H9 (cell line): ENCODE data around the gene PSMB1. TPM values are rescaled to one million over a fixed set of nuclear protein-coding genes. Genes with fewer than 3 reads are reported as not detected.

Experiments
- DNase-seq: peaks from one replicate; pipeline ENCODE4 v3.0.0-alpha.2; 2017
- H2AFZ ChIP-seq: one replicate; pipeline ENCODE4 v1.6.1; 2013; ENCODE audit warnings: mild to moderate bottlenecking, low read length, control low read depth, moderate library complexity
- H2AK5ac ChIP-seq: 2 replicates; pipeline ENCODE4 v1.6.1; 2013; ENCODE audit warnings: low read length, control low read depth, mixed read lengths; ENCODE audit not compliant: insufficient read length
- H2BK120ac ChIP-seq: one replicate; pipeline ENCODE4 v1.6.1; 2013; ENCODE audit warnings: low read depth, mild to moderate bottlenecking, low read length, control low read depth, inconsistent platforms; ENCODE audit not compliant: poor library complexity, severe bottlenecking
- H2BK12ac ChIP-seq: 2 replicates; pipeline ENCODE4 v1.6.1; 2013; ENCODE audit warnings: low read length, control low read depth, mixed read lengths, low read depth; ENCODE audit not compliant: insufficient read length
- H2BK15ac ChIP-seq: 2 replicates; pipeline ENCODE4 v1.6.1; 2013; ENCODE audit warnings: low read depth, low read length, control low read depth
- H2BK20ac ChIP-seq: one replicate; pipeline ENCODE4 v1.6.1; 2013; ENCODE audit warnings: low read depth, mild to moderate bottlenecking, low read length, control low read depth, inconsistent platforms; ENCODE audit not compliant: poor library complexity, severe bottlenecking
- H2BK5ac ChIP-seq: 2 replicates; pipeline ENCODE4 v1.6.1; 2013; ENCODE audit warnings: low read length, control low read depth, mixed read lengths; ENCODE audit not compliant: insufficient read length
- H3K14ac ChIP-seq: 2 replicates; pipeline ENCODE4 v1.6.1; 2013; ENCODE audit warnings: low read length, control low read depth; ENCODE audit not compliant: insufficient read depth
- H3K18ac ChIP-seq: 2 replicates; pipeline ENCODE4 v1.6.1; 2013; ENCODE audit warnings: low read depth, mild to moderate bottlenecking, mixed read lengths, low read length, control low read depth; ENCODE audit not compliant: insufficient read length
- H3K23ac ChIP-seq: 2 replicates; pipeline ENCODE4 v1.6.1; 2013; ENCODE audit warnings: low read length, control low read depth, mixed read lengths, low read depth; ENCODE audit not compliant: insufficient read length
- H3K23me2 ChIP-seq: 2 replicates; pipeline ENCODE4 v1.6.1; 2013; ENCODE audit warnings: low read depth, mild to moderate bottlenecking, mixed read lengths, low read length, control low read depth; ENCODE audit not compliant: insufficient read length, poor library complexity, severe bottlenecking
- H3K27ac ChIP-seq: 2 replicates; pipeline ENCODE4 v1.5.1; 2013; ENCODE audit warnings: low read length, control low read depth, mixed read lengths, low read depth; ENCODE audit not compliant: insufficient read length
- H3K27me3 ChIP-seq: 2 replicates; pipeline ENCODE4 v1.6.1; 2013; ENCODE audit warnings: low read length, control low read depth, inconsistent platforms; ENCODE audit not compliant: insufficient read depth
- H3K4ac ChIP-seq: 2 replicates; pipeline ENCODE4 v1.6.1; 2013; ENCODE audit warnings: low read depth, mild to moderate bottlenecking, control low read depth, inconsistent platforms, low read length, moderate library complexity
- H3K4me1 ChIP-seq: 2 replicates; pipeline ENCODE4 v1.6.1; 2013; ENCODE audit warnings: low read length, control low read depth, inconsistent platforms; ENCODE audit not compliant: insufficient read depth
- H3K4me2 ChIP-seq: 2 replicates; pipeline ENCODE4 v1.6.1; 2013; ENCODE audit warnings: low read length, control low read depth, mixed read lengths; ENCODE audit not compliant: insufficient read length, insufficient read depth
- H3K56ac ChIP-seq: 2 replicates; pipeline ENCODE4 v1.6.1; 2013; ENCODE audit warnings: low read depth, mild to moderate bottlenecking, mixed read lengths, low read length, control low read depth; ENCODE audit not compliant: insufficient read length
- H3K79me1 ChIP-seq: 2 replicates; pipeline ENCODE4 v1.6.1; 2013; ENCODE audit warnings: low read depth, mild to moderate bottlenecking, moderate library complexity, low read length, control low read depth, inconsistent platforms; ENCODE audit not compliant: insufficient read depth, poor library complexity, severe bottlenecking
- H3K79me2 ChIP-seq: 2 replicates; pipeline ENCODE4 v1.6.1; 2013; ENCODE audit warnings: low read length, control low read depth, inconsistent platforms; ENCODE audit not compliant: insufficient read depth
- H3K9ac ChIP-seq: 2 replicates; pipeline ENCODE4 v1.6.1; 2013; ENCODE audit warnings: low read length, control low read depth, mixed read lengths; ENCODE audit not compliant: insufficient read length; ENCODE audit errors: extremely low read depth
- H3K9me3 ChIP-seq: one replicate; pipeline ENCODE4 v1.6.1; 2013; ENCODE audit warnings: low read depth, low read length, inconsistent platforms; ENCODE audit not compliant: control insufficient read depth
- H3T11ph ChIP-seq: one replicate; pipeline ENCODE4 v1.6.1; 2013; ENCODE audit warnings: mild to moderate bottlenecking, low read length, control low read depth, inconsistent platforms
- H4K20me1 ChIP-seq: one replicate; pipeline ENCODE4 v1.6.1; 2013; ENCODE audit not compliant: control insufficient read depth, insufficient read length, insufficient read depth
- H4K5ac ChIP-seq: 2 replicates; pipeline ENCODE4 v1.6.1; 2013; ENCODE audit warnings: low read depth, mild to moderate bottlenecking, mixed read lengths, low read length, control low read depth; ENCODE audit not compliant: insufficient read length
- H4K8ac ChIP-seq: replicated peaks from 2 replicates; pipeline ENCODE4 v1.6.1; 2013; ENCODE audit warnings: low read length, control low read depth, mixed read lengths, low read depth; ENCODE audit not compliant: insufficient read length
- H4K91ac ChIP-seq: 2 replicates; pipeline ENCODE4 v1.6.1; 2013; ENCODE audit warnings: low read depth, mild to moderate bottlenecking, moderate library complexity, mixed read lengths, low read length, control low read depth; ENCODE audit not compliant: insufficient read length
- H3K27ac Mint-ChIP-seq, 3 experiments: 2 replicates in 2 of 3; 3 replicates in 1 of 3; pipeline ENCODE4 v1.8.0; 2020 to 2021; ENCODE audit warnings: mixed read lengths in 3 of 3, mild to moderate bottlenecking in 1 of 3, moderate library complexity in 1 of 3
- H3K27me3 Mint-ChIP-seq: 2 replicates; pipeline ENCODE4 v1.8.0; 2021; ENCODE audit warnings: low read depth, mild to moderate bottlenecking, moderate library complexity, mixed read lengths
- H3K36me3 Mint-ChIP-seq, 3 experiments: 2 replicates in 2 of 3; 3 replicates in 1 of 3; pipeline ENCODE4 v1.8.0; 2020 to 2021; ENCODE audit warnings: low read depth in 3 of 3, mixed read lengths in 3 of 3; ENCODE audit not compliant: insufficient read depth in 1 of 3
- H3K4me1 Mint-ChIP-seq, 2 experiments: 2 replicates each; pipeline ENCODE4 v1.8.0; 2020; ENCODE audit warnings: mixed read lengths in 2 of 2
- H3K4me3 Mint-ChIP-seq, 2 experiments: 2 replicates in 1 of 2; 3 replicates in 1 of 2; pipeline ENCODE4 v1.8.0; 2020 to 2021; ENCODE audit warnings: mild to moderate bottlenecking in 2 of 2, mixed read lengths in 2 of 2, moderate library complexity in 1 of 2
- H3K9me3 Mint-ChIP-seq, 2 experiments: 2 replicates in 1 of 2; 3 replicates in 1 of 2; pipeline ENCODE4 v1.8.0; 2020; ENCODE audit warnings: mild to moderate bottlenecking in 2 of 2, mixed read lengths in 2 of 2, moderate library complexity in 1 of 2
- WGBS: extraction: QIAGEN DNeasy Blood & Tissue Kit; methylation state at CpG from one replicate; pipeline ENCODE4 v1.1.7; 2013; ENCODE audit warnings: missing lambda C conversion rate, low lambda C conversion rate, mixed read lengths; ENCODE audit not compliant: insufficient read length; ENCODE audit errors: extremely low coverage; 5-methylcytosine and 5-hydroxymethylcytosine counted together
- total RNA-seq: library from RNA; stranded (reverse); gene quantifications from 2 replicates; pipeline ENCODE4 v1.2.1, GENCODE V29; 2021
- TF ChIP-seq, protein P1 (sequence below): fragments of 200-600 bp; sonication (generic); conservative IDR thresholded peaks from 3 replicates; pipeline ENCODE4 v1.8.0; 2021; ENCODE audit warnings: antibody characterized with exemption, mild to moderate bottlenecking

PSMB1 gene
- total RNA-seq, 1 experiment from 2014 or later = 245 TPM

DNA sequence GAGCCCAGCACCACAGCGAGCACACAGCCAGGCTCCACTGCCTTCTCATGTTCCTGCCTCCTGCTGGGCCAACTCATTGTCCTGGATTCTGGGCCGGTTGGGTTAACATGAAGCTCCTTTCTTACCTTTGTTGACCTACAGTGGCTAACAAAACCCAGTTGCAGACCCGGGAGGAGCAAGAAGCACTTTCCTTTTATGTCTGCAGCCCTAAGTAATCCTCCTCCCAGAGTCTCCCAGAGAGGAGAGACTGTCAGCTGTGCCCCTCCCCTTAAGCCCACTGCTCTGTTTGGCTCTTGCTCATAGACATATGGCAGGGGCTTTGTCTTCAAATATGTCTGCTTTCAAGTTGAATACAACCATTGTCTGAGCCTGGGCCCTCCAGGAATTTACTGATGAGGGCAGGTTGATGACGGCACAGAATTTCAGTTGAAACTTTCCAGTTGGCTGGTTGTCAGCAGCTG lies 55.2 kb downstream of the PSMB1 start:
- Histone ChIP-seq H3K4ac (no peak overlapping the region), H3T11ph (no peak overlapping the region), H3K79me2 (no peaks in the 10 kb centered on the region), H4K20me1 (no peaks in the 10 kb centered on the region), H2AK5ac (no peak overlapping the region), H3K27me3 (no peaks in the 10 kb centered on the region; the same call in 1 of the 2 replicates), H3K4me1 (no peaks in the 10 kb centered on the region), H2BK20ac (no peak overlapping the region), H4K8ac (no peak overlapping the region), H3K23ac (no peak overlapping the region), H4K91ac (no peak overlapping the region), H4K5ac (no peak overlapping the region), H3K23me2 (no peaks in the 10 kb centered on the region), H3K9me3 (no peaks in the 10 kb centered on the region), H3K27ac (no peak overlapping the region), H2BK15ac (no peak overlapping the region), H3K79me1 (no peaks in the 10 kb centered on the region), H3K56ac (no peak overlapping the region), H2BK5ac (no peak overlapping the region), H3K14ac (no peak overlapping the region), H2BK120ac (no peak overlapping the region), H3K9ac (no peak overlapping the region), H2BK12ac (no peak overlapping the region), H3K18ac (no peak overlapping the region), H3K4me2 (no peak overlapping the region), H2AFZ (no peak overlapping the region)
- peaks cover 26% of the 10 kb centered on the region in 2 experiments for H3K4me1 Mint-ChIP-seq
- peaks cover 19 to 23% of the 10 kb centered on the region in 2 experiments for H3K9me3 Mint-ChIP-seq
- peaks cover 51% of the 10 kb centered on the region for H3K27me3 Mint-ChIP-seq
- WGBS = no CpG with 5 or more reads among the region's 4 CpGs
- peak; percentile 86 for DNase-seq
- peaks cover 1 to 22% (median 13%) of the 10 kb centered on the region in 3 experiments for H3K36me3 Mint-ChIP-seq
- TF ChIP-seq, protein P1, sequence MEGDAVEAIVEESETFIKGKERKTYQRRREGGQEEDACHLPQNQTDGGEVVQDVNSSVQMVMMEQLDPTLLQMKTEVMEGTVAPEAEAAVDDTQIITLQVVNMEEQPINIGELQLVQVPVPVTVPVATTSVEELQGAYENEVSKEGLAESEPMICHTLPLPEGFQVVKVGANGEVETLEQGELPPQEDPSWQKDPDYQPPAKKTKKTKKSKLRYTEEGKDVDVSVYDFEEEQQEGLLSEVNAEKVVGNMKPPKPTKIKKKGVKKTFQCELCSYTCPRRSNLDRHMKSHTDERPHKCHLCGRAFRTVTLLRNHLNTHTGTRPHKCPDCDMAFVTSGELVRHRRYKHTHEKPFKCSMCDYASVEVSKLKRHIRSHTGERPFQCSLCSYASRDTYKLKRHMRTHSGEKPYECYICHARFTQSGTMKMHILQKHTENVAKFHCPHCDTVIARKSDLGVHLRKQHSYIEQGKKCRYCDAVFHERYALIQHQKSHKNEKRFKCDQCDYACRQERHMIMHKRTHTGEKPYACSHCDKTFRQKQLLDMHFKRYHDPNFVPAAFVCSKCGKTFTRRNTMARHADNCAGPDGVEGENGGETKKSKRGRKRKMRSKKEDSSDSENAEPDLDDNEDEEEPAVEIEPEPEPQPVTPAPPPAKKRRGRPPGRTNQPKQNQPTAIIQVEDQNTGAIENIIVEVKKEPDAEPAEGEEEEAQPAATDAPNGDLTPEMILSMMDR = no peak
- H3K4me3 Mint-ChIP-seq = peak overlapping the region in 1 of 2 experiments; percentile 25; a peak in 1 of 5 replicates
- H3K27ac Mint-ChIP-seq = peak overlapping the region; percentile 82 to 91 (median 82); a peak in 4 of 7 replicates
